CD4-positive, CD25-positive, alpha-beta regulatory T cell (primary cell): Measurements from ENCODE around the gene PNKD. TPM values are rescaled to one million over a fixed set of nuclear protein-coding genes. Genes with fewer than 3 reads are reported as not detected.

ENCODE experiments used
- ATAC-seq, 2 donors: fragments of 150-1000 bp; cut with Tn5 transposase; one replicate each; pipeline ENCODE4 v1.10.0; 2021; ENCODE audit warnings: low read depth in 2 of 2, moderate number of reproducible peaks in 2 of 2, moderate library complexity in 1 of 2
- DNase-seq, 3 donors: peaks; one replicate each; pipeline versions ENCODE4 v3.0.0 to v3.0.0-alpha.2; 2012 to 2022; ENCODE audit warnings: mixed read lengths in 1 of 3
- H3K27ac ChIP-seq: one replicate; pipeline ENCODE4 v1.7.0; 2013; ENCODE audit warnings: mild to moderate bottlenecking, low read length; ENCODE audit not compliant: insufficient read depth, poor library complexity, severe bottlenecking
- H3K27me3 ChIP-seq: one replicate; pipeline ENCODE4 v1.7.0; 2013; ENCODE audit warnings: low read length; ENCODE audit not compliant: control insufficient read depth, insufficient read depth
- H3K36me3 ChIP-seq: one replicate; pipeline ENCODE4 v1.7.0; 2013; ENCODE audit warnings: mild to moderate bottlenecking, low read length, moderate library complexity; ENCODE audit not compliant: control insufficient read depth, insufficient read depth
- H3K4me1 ChIP-seq: 2 replicates; pipeline ENCODE4 v1.7.0; 2013; ENCODE audit warnings: mild to moderate bottlenecking, low read length; ENCODE audit not compliant: insufficient read depth, control insufficient read depth, poor library complexity, severe bottlenecking
- H3K4me3 ChIP-seq: one replicate; pipeline ENCODE4 v1.7.0; 2013; ENCODE audit warnings: low read depth, mild to moderate bottlenecking, low read length, moderate library complexity
- H3K9me3 ChIP-seq, 2 experiments: 1 replicate in 1 of 2; 2 replicates in 1 of 2; pipeline ENCODE4 v1.7.0; 2013; ENCODE audit warnings: low read length in 2 of 2, mild to moderate bottlenecking in 1 of 2, moderate library complexity in 1 of 2; ENCODE audit not compliant: control insufficient read depth in 2 of 2
- H3K27ac Mint-ChIP-seq, 3 donors: one replicate each; pipeline ENCODE4 v1.8.0; 2020 to 2022; ENCODE audit warnings: mild to moderate bottlenecking in 3 of 3, mixed read lengths in 3 of 3, moderate library complexity in 2 of 3
- H3K27me3 Mint-ChIP-seq: one replicate; pipeline ENCODE4 v1.8.0; 2022; ENCODE audit warnings: mild to moderate bottlenecking, mixed read lengths
- H3K36me3 Mint-ChIP-seq: one replicate; pipeline ENCODE4 v1.8.0; 2020; ENCODE audit warnings: mixed read lengths
- H3K4me1 Mint-ChIP-seq, 4 donors: one replicate each; pipeline ENCODE4 v1.8.0; 2020 to 2022; ENCODE audit warnings: mixed read lengths in 4 of 4, mild to moderate bottlenecking in 1 of 4
- H3K4me3 Mint-ChIP-seq, 4 donors: one replicate each; pipeline ENCODE4 v1.8.0; 2020 to 2022; ENCODE audit warnings: mild to moderate bottlenecking in 4 of 4, mixed read lengths in 4 of 4, moderate library complexity in 3 of 4
- H3K9me3 Mint-ChIP-seq, 7 donors: one replicate each; pipeline ENCODE4 v1.8.0; 2020 to 2022; ENCODE audit warnings: mixed read lengths in 7 of 7, mild to moderate bottlenecking in 3 of 7, moderate library complexity in 2 of 7
- polyA plus RNA-seq, 4 donors: library from polyadenylated mRNA; unstranded; fragments of 300-500 nt; fragmentation: Illumina TruSeq; gene quantifications; one replicate each; pipeline ENCODE4 v1.2.3, GENCODE V29; 2021
- total RNA-seq: library from RNA; stranded (reverse); gene quantifications from one replicate; pipeline ENCODE4 v1.2.3, GENCODE V29; 2022

The PNKD gene, protein sequence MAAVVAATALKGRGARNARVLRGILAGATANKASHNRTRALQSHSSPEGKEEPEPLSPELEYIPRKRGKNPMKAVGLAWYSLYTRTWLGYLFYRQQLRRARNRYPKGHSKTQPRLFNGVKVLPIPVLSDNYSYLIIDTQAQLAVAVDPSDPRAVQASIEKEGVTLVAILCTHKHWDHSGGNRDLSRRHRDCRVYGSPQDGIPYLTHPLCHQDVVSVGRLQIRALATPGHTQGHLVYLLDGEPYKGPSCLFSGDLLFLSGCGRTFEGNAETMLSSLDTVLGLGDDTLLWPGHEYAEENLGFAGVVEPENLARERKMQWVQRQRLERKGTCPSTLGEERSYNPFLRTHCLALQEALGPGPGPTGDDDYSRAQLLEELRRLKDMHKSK
- 21.9 TPM for total RNA-seq
- 100 to 1,000 TPM in 1 of 4 donors, 10 to 100 TPM in 3; 96.2 to 107 (median 98.8) TPM for polyA plus RNA-seq

DNA sequence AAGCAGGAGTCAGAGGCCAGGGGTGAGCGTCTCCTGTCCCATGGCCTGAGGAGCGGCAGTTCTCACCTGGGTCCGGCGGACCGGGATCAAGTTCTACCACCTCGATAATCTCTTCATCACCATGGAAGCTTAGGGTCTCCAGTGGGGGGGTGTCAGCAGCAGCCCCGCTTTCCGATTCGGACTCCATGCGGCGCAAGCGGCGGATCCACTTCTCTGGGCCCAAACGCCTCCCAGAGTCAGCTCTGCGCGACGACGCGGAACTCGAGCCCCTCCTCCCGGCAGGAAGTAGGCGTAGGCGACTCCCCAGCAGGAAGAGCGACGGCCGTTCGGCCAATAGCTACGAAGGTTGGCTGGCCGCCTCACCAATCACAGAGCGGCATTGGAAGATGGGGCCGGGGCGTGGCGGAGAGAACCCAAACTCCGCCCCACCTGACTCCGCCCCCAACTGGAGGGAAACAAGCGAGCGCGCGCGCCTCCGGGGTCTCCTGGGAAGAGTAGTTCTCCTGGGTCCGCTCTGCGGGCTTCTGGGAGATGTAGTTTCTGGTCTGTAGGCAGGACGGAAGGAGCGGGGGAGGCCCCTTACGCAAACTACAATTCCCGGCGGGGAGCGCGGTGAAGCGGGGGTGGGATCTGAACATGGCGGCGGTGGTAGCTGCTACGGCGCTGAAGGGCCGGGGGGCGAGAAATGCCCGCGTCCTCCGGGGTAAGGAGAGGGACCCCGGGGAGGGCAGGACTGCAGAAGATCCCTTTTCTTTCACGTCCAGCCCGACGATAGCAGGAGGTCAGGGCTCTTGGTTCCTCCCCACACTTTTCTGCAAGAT is at the start of gene PNKD, which contains the start of gene AAMP:
TSS of gene PNKD (plus strand) at position 620 of the 821 bp plus-strand sequence. CDS start at position 637, 17 bp downstream.
TSS of gene AAMP (minus strand) at position 238 of the 821 bp plus-strand sequence. CDS start at position 187, 51 bp downstream.
- DNase-seq (peak; percentile 100), ATAC-seq (peak; percentile 93 to 95)
- Histone ChIP-seq H3K4me3 (peak within 1 kb of the TSS; percentile 93), H3K36me3 (peaks cover 43% of the 10 kb centered on the region), H3K27ac (peak within 1 kb of the TSS; percentile 80), H3K9me3 (no peaks in the 10 kb centered on the region), H3K27me3 (no peaks in the 10 kb centered on the region), H3K4me1 (peaks cover 39% of the 10 kb centered on the region)
- Mint-ChIP-seq H3K9me3 (no peaks in the 10 kb centered on the region), H3K4me3 (peak within 1 kb of the TSS; percentile 88 to 95 (median 93)), H3K36me3 (peaks cover 30% of the 10 kb centered on the region), H3K27me3 (no peaks in the 10 kb centered on the region), H3K4me1 (peaks cover 4 to 57% (median 42%) of the 10 kb centered on the region in 4 donors), H3K27ac (peak within 1 kb of the TSS; percentile 90 to 94 (median 92))

DNA sequence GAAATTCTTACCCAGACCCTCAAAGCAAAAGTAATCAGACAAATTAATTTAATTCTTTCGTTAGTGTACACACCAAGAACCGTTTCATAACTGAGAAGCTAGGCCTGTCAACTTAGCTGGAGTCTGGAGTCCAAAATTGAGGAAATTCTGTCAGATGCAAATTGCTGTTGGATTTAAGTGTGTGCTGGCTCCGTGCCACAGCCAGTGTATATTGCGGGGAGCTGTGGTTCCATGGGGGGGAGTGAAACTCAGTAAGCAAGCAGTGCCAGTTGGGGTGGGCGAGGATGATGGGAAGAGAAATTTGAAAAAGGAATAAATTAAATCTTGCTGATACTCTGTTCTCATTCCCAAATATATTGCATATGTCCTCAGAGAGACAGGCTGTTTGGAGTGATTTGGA is 49.3 kb upstream of the PNKD start:
- peak overlapping the region; percentile 98 for H3K4me3 ChIP-seq
- peaks cover 0 to 1% (median 0%) of the 10 kb centered on the region in 7 donors for H3K9me3 Mint-ChIP-seq

DNA sequence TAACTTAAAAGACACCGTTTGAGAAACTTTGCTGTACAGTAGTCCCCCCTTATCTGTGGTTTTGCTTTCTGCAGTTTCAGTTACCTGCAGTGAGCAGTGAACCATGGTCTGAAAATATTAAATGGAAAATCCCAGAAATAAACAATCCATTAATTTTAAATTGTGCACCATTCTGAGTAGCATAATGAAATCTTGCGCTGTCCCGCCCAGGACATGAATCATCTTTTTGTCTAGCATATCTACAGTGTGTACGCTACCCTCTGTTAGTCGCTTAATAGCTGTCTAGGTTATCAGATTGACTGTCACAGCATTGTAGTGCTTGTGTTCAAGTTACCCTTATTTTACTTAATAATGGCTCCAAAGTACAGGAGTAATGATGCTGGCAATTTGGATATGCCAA is 47.3 kb upstream of the PNKD start:
- DNase-seq (peak in 1 of 3 donors; percentile 46), ATAC-seq (peak; percentile 59 to 67)
- H3K27ac Mint-ChIP-seq, result peak overlapping the region in 2 of 3 donors; percentile 43 to 91
- H3K9me3 ChIP-seq, result no peaks in the 10 kb centered on the region
- peak overlapping the region; percentile 77 for H3K4me3 ChIP-seq
- peaks cover 50 to 89% (median 71%) of the 10 kb centered on the region in 4 donors for H3K4me1 Mint-ChIP-seq
- peaks cover 95% of the 10 kb centered on the region for H3K4me1 ChIP-seq
- peaks cover 51% of the 10 kb centered on the region for H3K36me3 Mint-ChIP-seq
- H3K27me3 ChIP-seq, result no peaks in the 10 kb centered on the region
- peak overlapping the region; percentile 68 to 99 (median 84) for H3K4me3 Mint-ChIP-seq
- H3K27me3 Mint-ChIP-seq, result no peaks in the 10 kb centered on the region
- H3K27ac ChIP-seq, result peak overlapping the region; percentile 98
- H3K9me3 Mint-ChIP-seq, result peaks cover 0 to under 1% (median 0%) of the 10 kb centered on the region in 7 donors
- H3K36me3 ChIP-seq, result peaks cover 54% of the 10 kb centered on the region

More for the DNA sequence above, 49.3 kb upstream of the PNKD start:
- ATAC-seq, result no peak
- no peaks in the 10 kb centered on the region for H3K27me3 ChIP-seq
- no peak for DNase-seq
- H3K4me1 ChIP-seq, result peaks cover 83% of the 10 kb centered on the region
- H3K36me3 ChIP-seq, result peaks cover 39% of the 10 kb centered on the region
- peaks cover 46% of the 10 kb centered on the region for H3K36me3 Mint-ChIP-seq
- peak overlapping the region; percentile 98 for H3K27ac ChIP-seq
- H3K27ac Mint-ChIP-seq, result peak overlapping the region; percentile 86 to 91 (median 88)
- peaks cover 46 to 81% (median 68%) of the 10 kb centered on the region in 4 donors for H3K4me1 Mint-ChIP-seq
- peak overlapping the region; percentile 89 to 99 (median 94) for H3K4me3 Mint-ChIP-seq
- H3K9me3 ChIP-seq, result no peaks in the 10 kb centered on the region
- no peaks in the 10 kb centered on the region for H3K27me3 Mint-ChIP-seq

DNA sequence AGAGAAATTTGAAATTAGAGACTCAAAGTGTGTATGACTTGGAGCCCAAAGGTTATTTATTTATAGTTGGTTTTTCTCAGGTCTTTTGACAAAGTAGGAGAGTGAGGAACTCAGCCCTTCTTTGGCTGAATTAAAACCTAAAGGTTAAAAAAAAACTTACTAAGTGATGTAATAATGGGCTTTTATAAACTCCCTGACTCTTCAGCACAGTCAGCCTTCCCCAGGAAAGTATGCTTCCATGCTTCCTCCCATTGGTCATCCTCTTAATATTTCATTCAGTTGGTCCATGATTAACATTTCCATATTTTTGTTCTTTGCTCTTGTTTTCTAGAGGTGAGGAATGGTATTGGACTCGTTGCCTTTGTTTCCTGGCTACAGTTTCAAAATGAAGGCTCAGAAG is 46.1 kb upstream of the PNKD start:
- peak overlapping the region; percentile 98 for H3K27ac ChIP-seq
- DNase-seq (no peak), ATAC-seq (no peak)
- Mint-ChIP-seq H3K9me3 (no peaks in the 10 kb centered on the region), H3K27me3 (no peaks in the 10 kb centered on the region), H3K36me3 (peaks cover 49% of the 10 kb centered on the region), H3K4me1 (peaks cover 49 to 94% (median 76%) of the 10 kb centered on the region in 4 donors), H3K27ac (peak overlapping the region; percentile 74 to 91 (median 85)), H3K4me3 (peak overlapping the region; percentile 67 to 91 (median 80))
- H3K4me1 ChIP-seq, result peaks cover 94% of the 10 kb centered on the region
- H3K36me3 ChIP-seq, result peaks cover 58% of the 10 kb centered on the region
- H3K27me3 ChIP-seq, result no peaks in the 10 kb centered on the region
- H3K4me3 ChIP-seq, result peak overlapping the region; percentile 77
- no peaks in the 10 kb centered on the region for H3K9me3 ChIP-seq

DNA sequence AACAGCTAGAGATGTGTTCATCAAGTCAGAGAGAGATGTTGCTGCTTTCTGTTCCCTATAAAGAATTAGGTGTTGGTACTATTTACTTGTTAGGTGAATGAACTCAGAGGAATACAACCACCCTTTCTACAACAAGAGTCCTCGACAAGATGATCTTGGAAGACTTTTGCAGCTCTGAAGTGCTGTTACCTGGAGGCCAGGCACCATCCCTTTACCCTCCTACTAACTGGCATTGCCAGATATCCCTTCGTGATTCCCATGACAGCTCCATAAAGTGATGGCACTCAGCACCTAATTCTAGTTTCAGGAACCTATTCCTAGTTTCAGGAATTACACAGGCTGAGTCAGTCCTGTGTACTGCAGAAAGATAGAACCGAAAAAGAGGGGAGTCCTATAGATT is 43.4 kb upstream of the PNKD start:
- H3K27me3 ChIP-seq, result no peaks in the 10 kb centered on the region
- DNase-seq (no peak), ATAC-seq (no peak)
- H3K4me3 Mint-ChIP-seq, result peak overlapping the region in 3 of 4 donors; percentile 38 to 72 (median 54)
- H3K27ac ChIP-seq, result peak overlapping the region; percentile 30
- no peaks in the 10 kb centered on the region for H3K9me3 Mint-ChIP-seq
- peaks cover 43 to 92% (median 69%) of the 10 kb centered on the region in 4 donors for H3K4me1 Mint-ChIP-seq
- peaks cover 46% of the 10 kb centered on the region for H3K36me3 Mint-ChIP-seq
- H3K4me1 ChIP-seq, result peaks cover 87% of the 10 kb centered on the region
- peak overlapping the region; percentile 60 to 86 (median 65) for H3K27ac Mint-ChIP-seq
- no peak overlapping the region for H3K4me3 ChIP-seq
- H3K27me3 Mint-ChIP-seq, result no peaks in the 10 kb centered on the region
- peaks cover 73% of the 10 kb centered on the region for H3K36me3 ChIP-seq
- H3K9me3 ChIP-seq, result no peaks in the 10 kb centered on the region

DNA sequence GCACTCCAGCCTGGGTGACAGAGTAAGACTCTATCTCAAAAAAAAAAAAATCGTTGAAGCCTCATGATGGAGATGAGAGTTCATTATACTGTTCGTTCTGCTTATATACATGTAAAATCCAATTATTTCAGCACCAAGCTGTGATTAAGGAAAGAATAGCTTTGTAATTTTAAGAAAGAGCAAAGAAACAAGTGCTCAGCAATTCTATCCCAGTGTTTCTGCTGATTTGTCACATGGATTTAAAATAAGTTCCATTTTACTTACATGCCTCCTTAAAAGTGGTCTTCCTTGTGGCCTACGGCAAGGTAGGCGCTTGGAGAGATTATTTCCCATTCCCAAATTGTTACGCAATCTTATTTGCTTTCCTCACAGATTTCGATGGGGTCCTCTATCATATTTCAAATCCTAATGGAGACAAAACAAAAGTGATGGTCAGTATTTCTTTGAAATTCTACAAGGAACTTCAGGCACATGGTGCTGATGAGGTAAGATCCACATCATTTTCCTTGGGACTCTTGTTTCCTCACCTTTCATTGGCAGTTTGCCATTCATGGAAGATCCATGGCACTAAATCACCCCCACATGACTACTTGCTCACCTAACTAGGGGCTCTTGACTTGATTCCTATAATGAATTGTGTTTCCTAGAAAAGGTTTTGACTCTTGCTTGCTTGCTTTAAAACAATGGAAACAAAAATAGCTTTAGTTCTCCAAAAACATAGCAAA is 41.8 kb upstream of the PNKD start:
- peak overlapping the region; percentile 26 to 93 (median 78) for H3K4me3 Mint-ChIP-seq
- no peaks in the 10 kb centered on the region for H3K9me3 Mint-ChIP-seq
- peak overlapping the region; percentile 87 to 92 (median 92) for H3K27ac Mint-ChIP-seq
- Histone ChIP-seq H3K9me3 (no peaks in the 10 kb centered on the region), H3K4me3 (peak overlapping the region; percentile 68), H3K36me3 (peaks cover 76% of the 10 kb centered on the region), H3K4me1 (peaks cover 74% of the 10 kb centered on the region), H3K27me3 (no peaks in the 10 kb centered on the region), H3K27ac (peak overlapping the region; percentile 78)
- DNase-seq (no peak), ATAC-seq (no peak)
- H3K36me3 Mint-ChIP-seq, result peaks cover 52% of the 10 kb centered on the region
- H3K4me1 Mint-ChIP-seq, result peaks cover 38 to 86% (median 66%) of the 10 kb centered on the region in 4 donors
- H3K27me3 Mint-ChIP-seq, result no peaks in the 10 kb centered on the region

DNA sequence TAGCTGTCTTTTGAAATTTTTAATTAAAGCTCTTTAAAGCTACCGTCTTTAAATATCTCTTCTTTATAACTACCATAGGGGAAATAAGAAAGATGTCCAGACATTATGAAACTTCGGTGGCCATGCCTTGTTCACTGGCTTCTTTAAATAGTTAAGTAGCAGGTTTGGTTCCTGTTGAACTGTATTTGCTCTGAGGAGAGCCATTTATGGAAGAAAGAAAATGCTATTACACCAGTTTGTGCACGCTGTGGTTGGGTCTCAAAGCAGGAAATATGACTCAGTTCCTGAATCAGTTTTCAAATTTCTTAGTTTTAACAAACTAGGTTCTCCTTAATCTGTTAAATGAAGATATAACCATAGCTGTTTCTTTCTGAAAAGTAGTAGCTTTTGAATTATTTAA is 41.1 kb upstream of the PNKD start:
- H3K4me3 ChIP-seq, result peak overlapping the region; percentile 68
- Mint-ChIP-seq H3K9me3 (no peaks in the 10 kb centered on the region), H3K36me3 (peaks cover 53% of the 10 kb centered on the region), H3K27ac (peak overlapping the region; percentile 87 to 92 (median 92)), H3K4me3 (peak overlapping the region; percentile 63 to 93 (median 78)), H3K27me3 (no peaks in the 10 kb centered on the region), H3K4me1 (peaks cover 32 to 85% (median 62%) of the 10 kb centered on the region in 4 donors)
- H3K9me3 ChIP-seq, result no peaks in the 10 kb centered on the region
- ATAC-seq (peak; percentile 93 to 94), DNase-seq (peak; percentile 30 to 86 (median 64))
- H3K36me3 ChIP-seq, result peaks cover 76% of the 10 kb centered on the region
- H3K4me1 ChIP-seq, result peaks cover 67% of the 10 kb centered on the region
- H3K27ac ChIP-seq, result peak overlapping the region; percentile 78
- no peaks in the 10 kb centered on the region for H3K27me3 ChIP-seq
